ENCODE results near the gene ZNF836. TPM values are rescaled to one million over a fixed set of nuclear protein-coding genes. Genes with fewer than 3 reads are reported as not detected.

The ZNF836 gene
- total and polyA plus RNA-seq, 2 of the 13 experiments (the other 11 are each of a cell fraction or from before 2014, with no cell fraction given) = 1.6 to 5.3 TPM

DNA sequence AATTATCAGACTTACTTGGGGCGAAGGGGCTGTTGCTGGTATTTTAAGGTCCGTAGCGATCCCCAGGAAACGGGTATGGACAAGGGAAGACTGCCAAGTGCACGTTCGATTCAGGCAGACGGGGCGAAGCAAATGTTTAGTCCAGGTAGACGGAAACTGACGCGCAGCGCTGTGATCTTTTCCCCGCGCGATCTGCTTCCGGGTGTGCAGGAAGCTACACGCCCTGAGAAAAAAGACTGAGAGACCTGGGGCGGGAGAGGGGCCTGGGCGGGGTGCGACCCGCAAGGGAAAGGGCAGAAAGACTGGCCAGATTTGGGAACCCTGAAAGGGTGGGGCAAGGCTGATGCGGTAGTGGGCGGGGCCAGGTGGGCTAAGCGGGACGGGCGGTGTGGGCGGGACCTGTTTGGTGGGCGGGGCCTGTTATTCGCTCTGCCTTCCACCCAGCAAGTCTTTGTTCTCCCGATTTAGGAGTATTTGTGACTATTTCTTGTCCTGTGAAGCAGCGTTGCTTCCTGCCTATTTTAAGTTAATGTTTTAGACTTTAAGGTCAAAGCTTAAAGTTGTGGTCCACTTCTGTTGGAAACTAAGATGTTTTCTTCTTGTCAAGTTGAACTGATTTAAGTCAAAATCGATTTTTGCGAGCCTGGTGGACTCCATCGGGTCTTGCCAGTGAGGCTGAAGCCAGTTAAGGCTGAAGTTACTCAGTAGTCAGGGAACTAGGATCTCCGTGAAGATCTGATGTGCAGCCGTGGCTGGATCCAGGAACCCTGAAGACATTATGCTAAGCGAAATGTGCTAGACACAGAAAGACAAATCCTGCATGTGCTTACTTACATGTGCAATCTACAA, at the start of gene ZNF836 (continued):
- TF ChIP-seq, protein P1, sequence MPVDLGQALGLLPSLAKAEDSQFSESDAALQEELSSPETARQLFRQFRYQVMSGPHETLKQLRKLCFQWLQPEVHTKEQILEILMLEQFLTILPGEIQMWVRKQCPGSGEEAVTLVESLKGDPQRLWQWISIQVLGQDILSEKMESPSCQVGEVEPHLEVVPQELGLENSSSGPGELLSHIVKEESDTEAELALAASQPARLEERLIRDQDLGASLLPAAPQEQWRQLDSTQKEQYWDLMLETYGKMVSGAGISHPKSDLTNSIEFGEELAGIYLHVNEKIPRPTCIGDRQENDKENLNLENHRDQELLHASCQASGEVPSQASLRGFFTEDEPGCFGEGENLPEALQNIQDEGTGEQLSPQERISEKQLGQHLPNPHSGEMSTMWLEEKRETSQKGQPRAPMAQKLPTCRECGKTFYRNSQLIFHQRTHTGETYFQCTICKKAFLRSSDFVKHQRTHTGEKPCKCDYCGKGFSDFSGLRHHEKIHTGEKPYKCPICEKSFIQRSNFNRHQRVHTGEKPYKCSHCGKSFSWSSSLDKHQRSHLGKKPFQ (CRISPR knock-in tag; IDR thresholded peaks at IDR 0.05; ENCODE audit: insufficient replicate concordance) = no peak
- TF ChIP-seq, protein P2, sequence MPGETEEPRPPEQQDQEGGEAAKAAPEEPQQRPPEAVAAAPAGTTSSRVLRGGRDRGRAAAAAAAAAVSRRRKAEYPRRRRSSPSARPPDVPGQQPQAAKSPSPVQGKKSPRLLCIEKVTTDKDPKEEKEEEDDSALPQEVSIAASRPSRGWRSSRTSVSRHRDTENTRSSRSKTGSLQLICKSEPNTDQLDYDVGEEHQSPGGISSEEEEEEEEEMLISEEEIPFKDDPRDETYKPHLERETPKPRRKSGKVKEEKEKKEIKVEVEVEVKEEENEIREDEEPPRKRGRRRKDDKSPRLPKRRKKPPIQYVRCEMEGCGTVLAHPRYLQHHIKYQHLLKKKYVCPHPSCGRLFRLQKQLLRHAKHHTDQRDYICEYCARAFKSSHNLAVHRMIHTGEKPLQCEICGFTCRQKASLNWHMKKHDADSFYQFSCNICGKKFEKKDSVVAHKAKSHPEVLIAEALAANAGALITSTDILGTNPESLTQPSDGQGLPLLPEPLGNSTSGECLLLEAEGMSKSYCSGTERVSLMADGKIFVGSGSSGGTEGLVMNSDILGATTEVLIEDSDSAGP (CRISPR knock-in tag; IDR thresholded peaks at IDR 0.05; ENCODE audit: borderline replicate concordance) = no peak; the same call in 1 of the 2 replicates
- TF ChIP-seq, protein P3, sequence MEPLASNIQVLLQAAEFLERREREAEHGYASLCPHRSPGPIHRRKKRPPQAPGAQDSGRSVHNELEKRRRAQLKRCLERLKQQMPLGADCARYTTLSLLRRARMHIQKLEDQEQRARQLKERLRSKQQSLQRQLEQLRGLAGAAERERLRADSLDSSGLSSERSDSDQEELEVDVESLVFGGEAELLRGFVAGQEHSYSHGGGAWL (CRISPR knock-in tag; IDR thresholded peaks at IDR 0.05) = no peak
- TF ChIP-seq NR2C2 (CRISPR knock-in tag; IDR thresholded peaks at IDR 0.05; ENCODE audit: borderline replicate concordance) = peak; percentile 93
- TF ChIP-seq, protein P4, sequence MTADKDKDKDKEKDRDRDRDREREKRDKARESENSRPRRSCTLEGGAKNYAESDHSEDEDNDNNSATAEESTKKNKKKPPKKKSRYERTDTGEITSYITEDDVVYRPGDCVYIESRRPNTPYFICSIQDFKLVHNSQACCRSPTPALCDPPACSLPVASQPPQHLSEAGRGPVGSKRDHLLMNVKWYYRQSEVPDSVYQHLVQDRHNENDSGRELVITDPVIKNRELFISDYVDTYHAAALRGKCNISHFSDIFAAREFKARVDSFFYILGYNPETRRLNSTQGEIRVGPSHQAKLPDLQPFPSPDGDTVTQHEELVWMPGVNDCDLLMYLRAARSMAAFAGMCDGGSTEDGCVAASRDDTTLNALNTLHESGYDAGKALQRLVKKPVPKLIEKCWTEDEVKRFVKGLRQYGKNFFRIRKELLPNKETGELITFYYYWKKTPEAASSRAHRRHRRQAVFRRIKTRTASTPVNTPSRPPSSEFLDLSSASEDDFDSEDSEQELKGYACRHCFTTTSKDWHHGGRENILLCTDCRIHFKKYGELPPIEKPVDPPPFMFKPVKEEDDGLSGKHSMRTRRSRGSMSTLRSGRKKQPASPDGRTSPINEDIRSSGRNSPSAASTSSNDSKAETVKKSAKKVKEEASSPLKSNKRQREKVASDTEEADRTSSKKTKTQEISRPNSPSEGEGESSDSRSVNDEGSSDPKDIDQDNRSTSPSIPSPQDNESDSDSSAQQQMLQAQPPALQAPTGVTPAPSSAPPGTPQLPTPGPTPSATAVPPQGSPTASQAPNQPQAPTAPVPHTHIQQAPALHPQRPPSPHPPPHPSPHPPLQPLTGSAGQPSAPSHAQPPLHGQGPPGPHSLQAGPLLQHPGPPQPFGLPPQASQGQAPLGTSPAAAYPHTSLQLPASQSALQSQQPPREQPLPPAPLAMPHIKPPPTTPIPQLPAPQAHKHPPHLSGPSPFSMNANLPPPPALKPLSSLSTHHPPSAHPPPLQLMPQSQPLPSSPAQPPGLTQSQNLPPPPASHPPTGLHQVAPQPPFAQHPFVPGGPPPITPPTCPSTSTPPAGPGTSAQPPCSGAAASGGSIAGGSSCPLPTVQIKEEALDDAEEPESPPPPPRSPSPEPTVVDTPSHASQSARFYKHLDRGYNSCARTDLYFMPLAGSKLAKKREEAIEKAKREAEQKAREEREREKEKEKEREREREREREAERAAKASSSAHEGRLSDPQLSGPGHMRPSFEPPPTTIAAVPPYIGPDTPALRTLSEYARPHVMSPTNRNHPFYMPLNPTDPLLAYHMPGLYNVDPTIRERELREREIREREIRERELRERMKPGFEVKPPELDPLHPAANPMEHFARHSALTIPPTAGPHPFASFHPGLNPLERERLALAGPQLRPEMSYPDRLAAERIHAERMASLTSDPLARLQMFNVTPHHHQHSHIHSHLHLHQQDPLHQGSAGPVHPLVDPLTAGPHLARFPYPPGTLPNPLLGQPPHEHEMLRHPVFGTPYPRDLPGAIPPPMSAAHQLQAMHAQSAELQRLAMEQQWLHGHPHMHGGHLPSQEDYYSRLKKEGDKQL (CRISPR knock-in tag; IDR thresholded peaks at IDR 0.05; ENCODE audit: low read depth) = no peak
- TF ChIP-seq, protein P5, sequence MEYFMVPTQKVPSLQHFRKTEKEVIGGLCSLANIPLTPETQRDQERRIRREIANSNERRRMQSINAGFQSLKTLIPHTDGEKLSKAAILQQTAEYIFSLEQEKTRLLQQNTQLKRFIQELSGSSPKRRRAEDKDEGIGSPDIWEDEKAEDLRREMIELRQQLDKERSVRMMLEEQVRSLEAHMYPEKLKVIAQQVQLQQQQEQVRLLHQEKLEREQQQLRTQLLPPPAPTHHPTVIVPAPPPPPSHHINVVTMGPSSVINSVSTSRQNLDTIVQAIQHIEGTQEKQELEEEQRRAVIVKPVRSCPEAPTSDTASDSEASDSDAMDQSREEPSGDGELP (IDR thresholded peaks at IDR 0.05; ENCODE audit: borderline replicate concordance, low read depth) = peak; percentile 27; the same call in 1 of the 2 replicates
- TF ChIP-seq, protein P6, sequence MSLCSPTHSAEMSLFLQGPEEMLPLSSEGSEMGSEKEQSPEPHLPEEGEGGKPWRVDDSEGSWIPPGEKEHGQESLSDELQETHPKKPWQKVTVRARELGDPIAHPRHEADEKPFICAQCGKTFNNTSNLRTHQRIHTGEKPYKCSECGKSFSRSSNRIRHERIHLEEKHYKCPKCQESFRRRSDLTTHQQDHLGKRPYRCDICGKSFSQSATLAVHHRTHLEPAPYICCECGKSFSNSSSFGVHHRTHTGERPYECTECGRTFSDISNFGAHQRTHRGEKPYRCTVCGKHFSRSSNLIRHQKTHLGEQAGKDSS (CRISPR knock-in tag; IDR thresholded peaks at IDR 0.05; ENCODE audit: borderline replicate concordance, low read depth) = no peak
- TF ChIP-seq ZNF501 (CRISPR knock-in tag; IDR thresholded peaks at IDR 0.05) = no peak
- TF ChIP-seq ZNF180 (CRISPR knock-in tag; IDR thresholded peaks at IDR 0.05; ENCODE audit: borderline replicate concordance, low read depth) = no peak
- TF ChIP-seq PCBP2 (optimal IDR thresholded peaks at IDR 0.05; ENCODE audit: low read depth, low read length, poor library complexity, severe bottlenecking) = no peak
- TF ChIP-seq DMAP1 (CRISPR knock-in tag; IDR thresholded peaks at IDR 0.05) = peak; percentile 32; the same call in 1 of the 2 replicates

All from HepG2 (cell line).